ENCODE results near the gene RNF5. TPM values are rescaled to one million over a fixed set of nuclear protein-coding genes. Genes with fewer than 3 reads are reported as not detected.

RNF5 gene
- total and polyA plus RNA-seq, 2 experiments from 2014 or later = 48.1 to 58.8 TPM

GRCh38 chr6:32154514-32155161 is 23.6 kb upstream of the RNF5 start:
- peaks cover 9% of the 10 kb centered on the region; the same call in 1 of the 2 replicates for H3F3A ChIP-seq (ENCODE audit: insufficient read depth)
- TF ChIP-seq EZH2phosphoT487 (IDR thresholded peaks at IDR 0.05; ENCODE audit: insufficient read depth, low read depth) = no peak
- TF ChIP-seq EZH2 (IDR thresholded peaks at IDR 0.05; ENCODE audit: insufficient read depth, poor library complexity, severe bottlenecking) = no peak
- peak overlapping the region; percentile 93 for H3K4me2 ChIP-seq (ENCODE audit: unreplicated experiment)
- H3K4me1 ChIP-seq (ENCODE audit: insufficient read depth) = peaks cover 20% of the 10 kb centered on the region
- peaks cover 28% of the 10 kb centered on the region for H3K79me2 ChIP-seq (ENCODE audit: insufficient read depth)
- H3K9me2 ChIP-seq (ENCODE audit: insufficient read depth) = no peaks in the 10 kb centered on the region
- H4K20me1 ChIP-seq (ENCODE audit: insufficient read depth) = no peaks in the 10 kb centered on the region
- H2AFZ ChIP-seq = peak overlapping the region; percentile 97
- H3K9me3 ChIP-seq (ENCODE audit: low read depth) = no peaks in the 10 kb centered on the region
- peaks cover 11% of the 10 kb centered on the region; the same call in 1 of the 2 replicates for H3K36me3 ChIP-seq (ENCODE audit: low read depth)
- peak overlapping the region; percentile 94 for H3K4me3 ChIP-seq
- H3K27me3 ChIP-seq (replicated peaks; ENCODE audit: insufficient read depth) = no peaks in the 10 kb centered on the region
- WGBS, 2 experiments (ENCODE audit: low coverage in 1 of 2, low lambda C conversion rate in 2 of 2, missing lambda C conversion rate in 2 of 2) = 2 to 7% methylated on average over 33 to 34 of the region's 34 CpGs
- in situ Hi-C loops (cut with MboI) = no loop called here
- peak overlapping the region; percentile 91 for H3K27ac ChIP-seq
- peak; percentile 86 for DNase-seq
- peak overlapping the region; percentile 91 for H3K9ac ChIP-seq

- in situ Hi-C loops (cut with MboI) = no loop called here
- 83 to 84% methylated on average over 9 of the region's 9 CpGs for WGBS, 2 experiments (ENCODE audit: low coverage in 1 of 2, low lambda C conversion rate in 2 of 2, missing lambda C conversion rate in 2 of 2)
- no peak for TF ChIP-seq EZH2 (IDR thresholded peaks at IDR 0.05; ENCODE audit: insufficient read depth, poor library complexity, severe bottlenecking)
Measured at GRCh38 chr6:32156891-32157290, 21.3 kb upstream of the RNF5 start.

GRCh38 chr6:32158052-32158451 is 20.2 kb upstream of the RNF5 start:
- H3K4me3 ChIP-seq = no peak overlapping the region
- H3K27ac ChIP-seq = no peak overlapping the region
- no peak for DNase-seq
- H4K20me1 ChIP-seq (ENCODE audit: insufficient read depth) = no peaks in the 10 kb centered on the region
- H3K27me3 ChIP-seq (replicated peaks; ENCODE audit: insufficient read depth) = no peaks in the 10 kb centered on the region
- peaks cover 8% of the 10 kb centered on the region; the same call in 1 of the 2 replicates for H3K4me1 ChIP-seq (ENCODE audit: insufficient read depth)
- TF ChIP-seq EZH2 (IDR thresholded peaks at IDR 0.05; ENCODE audit: insufficient read depth, poor library complexity, severe bottlenecking) = no peak
- no peak for TF ChIP-seq EZH2phosphoT487 (IDR thresholded peaks at IDR 0.05; ENCODE audit: insufficient read depth, low read depth)
- in situ Hi-C loops (cut with MboI) = no loop called here
- H3K36me3 ChIP-seq (ENCODE audit: low read depth) = peaks cover 11% of the 10 kb centered on the region; the same call in 1 of the 2 replicates
- no peak overlapping the region for H3K4me2 ChIP-seq (ENCODE audit: unreplicated experiment)
- peaks cover 24% of the 10 kb centered on the region for H3K79me2 ChIP-seq (ENCODE audit: insufficient read depth)
- no peaks in the 10 kb centered on the region for H3K9me2 ChIP-seq (ENCODE audit: insufficient read depth)
- H2AFZ ChIP-seq = no peak overlapping the region
- peaks cover 2% of the 10 kb centered on the region; the same call in 1 of the 2 replicates for H3F3A ChIP-seq (ENCODE audit: insufficient read depth)
- no peak overlapping the region for H3K9ac ChIP-seq
- no peaks in the 10 kb centered on the region for H3K9me3 ChIP-seq (ENCODE audit: low read depth)

More at GRCh38 chr6:32156891-32157290, 21.3 kb upstream of the RNF5 start:
- H3K9me3 ChIP-seq (ENCODE audit: low read depth) = no peaks in the 10 kb centered on the region
- H3K4me1 ChIP-seq (ENCODE audit: insufficient read depth) = peaks cover 19% of the 10 kb centered on the region
- no peak for DNase-seq
- peaks cover 28% of the 10 kb centered on the region for H3K79me2 ChIP-seq (ENCODE audit: insufficient read depth)
- no peak overlapping the region for H2AFZ ChIP-seq
- H3F3A ChIP-seq (ENCODE audit: insufficient read depth) = peaks cover 9% of the 10 kb centered on the region; the same call in 1 of the 2 replicates
- H3K27me3 ChIP-seq (replicated peaks; ENCODE audit: insufficient read depth) = no peaks in the 10 kb centered on the region
- no peak overlapping the region for H3K4me2 ChIP-seq (ENCODE audit: unreplicated experiment)
- no peak overlapping the region for H3K9ac ChIP-seq
- no peaks in the 10 kb centered on the region for H3K9me2 ChIP-seq (ENCODE audit: insufficient read depth)
- H3K4me3 ChIP-seq = no peak overlapping the region
- H3K36me3 ChIP-seq (ENCODE audit: low read depth) = peaks cover 11% of the 10 kb centered on the region; the same call in 1 of the 2 replicates
- H3K27ac ChIP-seq = no peak overlapping the region
- H4K20me1 ChIP-seq (ENCODE audit: insufficient read depth) = no peaks in the 10 kb centered on the region

GRCh38 chr6:32163559-32164258 is 14.5 kb upstream of the RNF5 start:
- H3K79me2 ChIP-seq (ENCODE audit: insufficient read depth) = no peaks in the 10 kb centered on the region
- TF ChIP-seq EZH2phosphoT487 (IDR thresholded peaks at IDR 0.05; ENCODE audit: insufficient read depth, low read depth) (no peak), EZH2 (IDR thresholded peaks at IDR 0.05; ENCODE audit: insufficient read depth, poor library complexity, severe bottlenecking) (no peak)
- H3K36me3 ChIP-seq (ENCODE audit: low read depth) = peaks cover 3% of the 10 kb centered on the region; the same call in 1 of the 2 replicates
- no peaks in the 10 kb centered on the region for H3K9me3 ChIP-seq (ENCODE audit: low read depth)
- H2AFZ ChIP-seq = no peak overlapping the region
- no peak overlapping the region for H3K9ac ChIP-seq
- no peak overlapping the region for H3K27ac ChIP-seq
- WGBS, 2 experiments (ENCODE audit: low coverage in 1 of 2, low lambda C conversion rate in 2 of 2, missing lambda C conversion rate in 2 of 2) = 99% methylated on average over 7 of the region's 7 CpGs
- H3K9me2 ChIP-seq (ENCODE audit: insufficient read depth) = no peaks in the 10 kb centered on the region
- no peaks in the 10 kb centered on the region for H4K20me1 ChIP-seq (ENCODE audit: insufficient read depth)
- in situ Hi-C loops (cut with MboI) = no loop called here
- peaks cover 4% of the 10 kb centered on the region; the same call in 1 of the 2 replicates for H3K4me1 ChIP-seq (ENCODE audit: insufficient read depth)
- H3F3A ChIP-seq (ENCODE audit: insufficient read depth) = no peaks in the 10 kb centered on the region; the same call in 1 of the 2 replicates
- H3K4me2 ChIP-seq (ENCODE audit: unreplicated experiment) = no peak overlapping the region
- no peaks in the 10 kb centered on the region for H3K27me3 ChIP-seq (replicated peaks; ENCODE audit: insufficient read depth)
- DNase-seq = no peak
- H3K4me3 ChIP-seq = no peak overlapping the region
